Renal cortical epithelial cell (primary cell): Measurements from ENCODE around the gene LRRC47. TPM values are rescaled to one million over a fixed set of nuclear protein-coding genes. Genes with fewer than 3 reads are reported as not detected.
A peak's percentile ranks its signal among the peaks of the same experiment; 100 is the strongest.

Experiments used
- DNase-seq: peaks from one replicate; pipeline ENCODE4 v3.0.0-alpha.2; 2011; ENCODE audit warnings: low read depth
- total RNA-seq: library from RNA; depleted of rRNA; stranded (reverse); fragments of >200 nt; gene quantifications from 2 replicates; pipeline ENCODE4 v1.2.3, GENCODE V29; 2014

LRRC47 gene
- 37.9 and 39.6 TPM in 2 replicates for total RNA-seq

- peak; percentile 67 for DNase-seq
Observed at GRCh38 chr1:3796215-3797061, at the start of gene LRRC47. Gene LRRC47, minus strand, starts transcription at chr1:3796498. Its CDS starts 22 bp downstream, at chr1:3796476.

GRCh38 chr1:3842912-3843311, 46.6 kb upstream of the LRRC47 start:
- DNase-seq = no peak

GRCh38 chr1:3841491-3841890, 45.2 kb upstream of the LRRC47 start:
- DNase-seq = no peak

- no peak for DNase-seq
Observed at GRCh38 chr1:3838788-3839187, 42.5 kb upstream of the LRRC47 start.

- DNase-seq = no peak
Observed at GRCh38 chr1:3837685-3838084, 41.4 kb upstream of the LRRC47 start.

- no peak for DNase-seq
Observed at GRCh38 chr1:3837200-3837599, 40.9 kb upstream of the LRRC47 start.

GRCh38 chr1:3836421-3836820, 40.1 kb upstream of the LRRC47 start:
- DNase-seq = no peak

- DNase-seq = no peak
Observed at GRCh38 chr1:3834701-3835100, 38.4 kb upstream of the LRRC47 start.

- DNase-seq = no peak
Observed at GRCh38 chr1:3831689-3832088, 35.4 kb upstream of the LRRC47 start.

- DNase-seq = no peak
Observed at GRCh38 chr1:3828391-3828790, 32.1 kb upstream of the LRRC47 start.

GRCh38 chr1:3827813-3828307, 31.6 kb upstream of the LRRC47 start:
- peak; percentile 41 for DNase-seq

GRCh38 chr1:3825356-3825755, 29.1 kb upstream of the LRRC47 start:
- no peak for DNase-seq

GRCh38 chr1:3824650-3825049, 28.4 kb upstream of the LRRC47 start:
- no peak for DNase-seq

- DNase-seq = no peak
Observed at GRCh38 chr1:3822421-3822820, 26.1 kb upstream of the LRRC47 start.

GRCh38 chr1:3821908-3822307, 25.6 kb upstream of the LRRC47 start:
- DNase-seq = no peak

- DNase-seq = no peak
Observed at GRCh38 chr1:3821447-3821846, 25.1 kb upstream of the LRRC47 start.

GRCh38 chr1:3821004-3821403, 24.7 kb upstream of the LRRC47 start:
- peak; percentile 69 for DNase-seq

GRCh38 chr1:3820316-3820715, 24.0 kb upstream of the LRRC47 start:
- no peak for DNase-seq

GRCh38 chr1:3819771-3820200, 23.5 kb upstream of the LRRC47 start:
- DNase-seq = no peak

GRCh38 chr1:3817821-3818597, 21.7 kb upstream of the LRRC47 start:
- DNase-seq = no peak

- DNase-seq = no peak
Observed at GRCh38 chr1:3817138-3817740, 20.9 kb upstream of the LRRC47 start.
